PFSK-1 (cell line): ENCODE data around the gene MAST4.

ENCODE experiments used
- POLR2AphosphoS5 ChIP-seq: IDR thresholded peaks from 2 replicates; pipeline ENCODE4 v1.6.1; 2012; ENCODE audit warnings: low read depth, mild to moderate bottlenecking, control low read depth, low read length, moderate library complexity
- SIN3A ChIP-seq: IDR thresholded peaks from 2 replicates; pipeline ENCODE4 v1.6.1; 2012; ENCODE audit warnings: mild to moderate bottlenecking, low read length, moderate library complexity, borderline replicate concordance; ENCODE audit not compliant: insufficient read depth
- TAF1 ChIP-seq: IDR thresholded peaks from 2 replicates; pipeline ENCODE4 v1.6.1; 2012; ENCODE audit warnings: low read length, control low read depth, borderline replicate concordance; ENCODE audit not compliant: insufficient read depth
- TF ChIP-seq, protein P1 (sequence below), 2 experiments: IDR thresholded peaks; 2 replicates each; pipeline versions ENCODE4 v1.6.1 to v1.8.0; 2011 to 2012; ENCODE audit warnings: low read depth in 2 of 2, low read length in 2 of 2, control low read depth in 1 of 2, inconsistent platforms in 1 of 2, mild to moderate bottlenecking in 1 of 2, moderate library complexity in 1 of 2; ENCODE audit not compliant: insufficient read depth in 1 of 2

DNA sequence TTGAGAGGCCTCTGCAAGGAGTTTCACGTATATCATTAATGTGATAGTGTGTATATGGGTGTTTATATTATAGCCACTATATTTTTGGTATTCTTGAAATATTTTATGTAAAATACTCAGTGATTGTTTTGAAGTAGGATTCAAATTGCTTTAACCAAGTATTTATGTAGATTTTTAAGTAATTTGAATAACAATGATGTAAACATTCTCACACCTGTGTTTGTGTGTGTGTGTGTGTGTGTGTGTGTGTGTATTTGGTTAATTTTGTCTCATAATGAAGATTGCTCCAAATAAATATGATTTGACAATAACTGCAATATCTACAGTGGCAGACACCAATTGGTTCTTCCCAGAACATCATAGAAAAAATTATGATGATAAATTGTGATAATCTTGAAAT, 307.0 kb downstream of the MAST4 start:
- TF ChIP-seq TAF1 = no peak
- TF ChIP-seq SIN3A = no peak
- TF ChIP-seq POLR2AphosphoS5 = no peak
- TF ChIP-seq, protein P1, sequence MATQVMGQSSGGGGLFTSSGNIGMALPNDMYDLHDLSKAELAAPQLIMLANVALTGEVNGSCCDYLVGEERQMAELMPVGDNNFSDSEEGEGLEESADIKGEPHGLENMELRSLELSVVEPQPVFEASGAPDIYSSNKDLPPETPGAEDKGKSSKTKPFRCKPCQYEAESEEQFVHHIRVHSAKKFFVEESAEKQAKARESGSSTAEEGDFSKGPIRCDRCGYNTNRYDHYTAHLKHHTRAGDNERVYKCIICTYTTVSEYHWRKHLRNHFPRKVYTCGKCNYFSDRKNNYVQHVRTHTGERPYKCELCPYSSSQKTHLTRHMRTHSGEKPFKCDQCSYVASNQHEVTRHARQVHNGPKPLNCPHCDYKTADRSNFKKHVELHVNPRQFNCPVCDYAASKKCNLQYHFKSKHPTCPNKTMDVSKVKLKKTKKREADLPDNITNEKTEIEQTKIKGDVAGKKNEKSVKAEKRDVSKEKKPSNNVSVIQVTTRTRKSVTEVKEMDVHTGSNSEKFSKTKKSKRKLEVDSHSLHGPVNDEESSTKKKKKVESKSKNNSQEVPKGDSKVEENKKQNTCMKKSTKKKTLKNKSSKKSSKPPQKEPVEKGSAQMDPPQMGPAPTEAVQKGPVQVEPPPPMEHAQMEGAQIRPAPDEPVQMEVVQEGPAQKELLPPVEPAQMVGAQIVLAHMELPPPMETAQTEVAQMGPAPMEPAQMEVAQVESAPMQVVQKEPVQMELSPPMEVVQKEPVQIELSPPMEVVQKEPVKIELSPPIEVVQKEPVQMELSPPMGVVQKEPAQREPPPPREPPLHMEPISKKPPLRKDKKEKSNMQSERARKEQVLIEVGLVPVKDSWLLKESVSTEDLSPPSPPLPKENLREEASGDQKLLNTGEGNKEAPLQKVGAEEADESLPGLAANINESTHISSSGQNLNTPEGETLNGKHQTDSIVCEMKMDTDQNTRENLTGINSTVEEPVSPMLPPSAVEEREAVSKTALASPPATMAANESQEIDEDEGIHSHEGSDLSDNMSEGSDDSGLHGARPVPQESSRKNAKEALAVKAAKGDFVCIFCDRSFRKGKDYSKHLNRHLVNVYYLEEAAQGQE (IDR thresholded peaks at IDR 0.05; ENCODE audit: insufficient read depth in 1 of 2, low read depth in 2 of 2, low read length in 2 of 2) = no peak
